Fibroblast of pulmonary artery (primary cell): Measurements from ENCODE around the gene SRSF7.
"Not testable (repeated sequence)": the region's sequence is repeated elsewhere in the genome, so short reads cannot be mapped to it uniquely, and the experiment has no call there.

ENCODE experiments used
- DNase-seq: peaks from one replicate; pipeline ENCODE4 v3.0.0-alpha.2; 2010; ENCODE audit warnings: low read depth
- H3K4me3 ChIP-seq: replicated peaks from 2 replicates; pipeline ENCODE4 v1.5.1; 2011; ENCODE audit warnings: low read depth, mild to moderate bottlenecking, control low read depth, low read length, moderate library complexity
- TF ChIP-seq, protein P1 (sequence below): IDR thresholded peaks from 2 replicates; pipeline ENCODE4 v1.5.1; 2011; ENCODE audit warnings: mild to moderate bottlenecking, control low read depth, low read length, inconsistent platforms; ENCODE audit errors: missing control alignments

The SRSF7 gene

DNA sequence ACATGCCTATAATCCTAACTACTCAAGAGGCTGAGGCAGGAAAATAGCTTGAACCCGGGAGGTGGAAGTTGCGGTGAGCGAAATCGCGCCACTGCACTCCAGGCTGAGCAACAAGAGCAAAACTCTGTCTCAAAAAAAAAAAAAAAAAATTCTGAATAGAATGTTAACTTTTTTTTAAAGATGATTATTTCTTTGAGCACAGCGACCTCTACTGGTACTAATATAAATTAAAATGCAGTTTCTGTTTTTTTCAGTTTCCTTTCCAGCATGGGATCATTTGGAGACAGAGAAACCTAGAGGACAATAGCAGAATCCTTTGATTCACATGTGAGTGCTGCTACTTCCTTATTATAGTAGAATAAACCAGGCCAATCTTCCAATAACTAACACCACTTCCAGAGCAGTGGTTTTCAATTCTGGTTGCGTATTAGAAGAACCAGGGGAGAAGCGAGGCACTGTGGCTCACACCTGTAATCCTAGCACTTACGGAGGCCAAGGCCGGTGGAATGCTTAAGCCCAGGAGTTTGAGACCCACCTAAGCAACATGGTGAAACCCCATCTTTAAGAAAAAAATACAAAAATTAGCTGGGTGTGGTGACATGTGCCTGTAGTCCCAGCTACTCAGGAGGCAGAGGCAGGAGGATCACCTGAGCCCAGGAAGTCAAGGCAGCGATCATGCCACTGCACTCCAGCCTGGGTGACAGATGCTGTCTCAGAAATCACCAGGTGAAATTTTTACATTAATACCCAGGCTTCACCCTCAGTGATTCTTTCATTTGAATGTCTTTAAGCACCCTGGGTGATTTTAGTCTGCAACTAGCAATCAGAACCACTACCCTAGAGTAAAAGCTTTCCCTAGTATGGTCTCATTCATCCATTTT, 10.1 kb downstream of the SRSF7 start:
- DNase-seq, result peak; percentile 73
- H3K4me3 ChIP-seq, result no peak overlapping the region
- TF ChIP-seq, protein P1, sequence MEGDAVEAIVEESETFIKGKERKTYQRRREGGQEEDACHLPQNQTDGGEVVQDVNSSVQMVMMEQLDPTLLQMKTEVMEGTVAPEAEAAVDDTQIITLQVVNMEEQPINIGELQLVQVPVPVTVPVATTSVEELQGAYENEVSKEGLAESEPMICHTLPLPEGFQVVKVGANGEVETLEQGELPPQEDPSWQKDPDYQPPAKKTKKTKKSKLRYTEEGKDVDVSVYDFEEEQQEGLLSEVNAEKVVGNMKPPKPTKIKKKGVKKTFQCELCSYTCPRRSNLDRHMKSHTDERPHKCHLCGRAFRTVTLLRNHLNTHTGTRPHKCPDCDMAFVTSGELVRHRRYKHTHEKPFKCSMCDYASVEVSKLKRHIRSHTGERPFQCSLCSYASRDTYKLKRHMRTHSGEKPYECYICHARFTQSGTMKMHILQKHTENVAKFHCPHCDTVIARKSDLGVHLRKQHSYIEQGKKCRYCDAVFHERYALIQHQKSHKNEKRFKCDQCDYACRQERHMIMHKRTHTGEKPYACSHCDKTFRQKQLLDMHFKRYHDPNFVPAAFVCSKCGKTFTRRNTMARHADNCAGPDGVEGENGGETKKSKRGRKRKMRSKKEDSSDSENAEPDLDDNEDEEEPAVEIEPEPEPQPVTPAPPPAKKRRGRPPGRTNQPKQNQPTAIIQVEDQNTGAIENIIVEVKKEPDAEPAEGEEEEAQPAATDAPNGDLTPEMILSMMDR, result peak; percentile 43

DNA sequence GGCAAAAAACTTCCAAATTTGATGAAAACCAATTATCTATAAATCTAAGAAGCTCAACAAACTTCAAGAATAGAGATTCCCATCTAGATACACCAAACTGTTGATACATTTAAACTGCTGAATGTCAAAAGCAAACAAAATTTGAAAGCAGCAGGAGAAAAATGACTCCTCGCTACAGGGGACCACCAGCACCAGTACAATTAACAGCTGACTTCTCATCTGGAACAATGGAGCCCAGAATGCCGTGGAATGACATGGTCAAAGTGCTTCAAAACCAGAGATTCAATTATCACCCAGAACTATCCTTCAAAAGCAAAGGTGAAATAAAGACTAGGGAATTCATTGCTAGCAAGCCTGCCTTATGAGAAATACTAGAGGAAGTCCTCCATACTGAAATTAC, 11.6 kb downstream of the SRSF7 start:
- TF ChIP-seq, protein P1, result no peak
- H3K4me3 ChIP-seq, result no peak overlapping the region
- DNase-seq, result no peak

DNA sequence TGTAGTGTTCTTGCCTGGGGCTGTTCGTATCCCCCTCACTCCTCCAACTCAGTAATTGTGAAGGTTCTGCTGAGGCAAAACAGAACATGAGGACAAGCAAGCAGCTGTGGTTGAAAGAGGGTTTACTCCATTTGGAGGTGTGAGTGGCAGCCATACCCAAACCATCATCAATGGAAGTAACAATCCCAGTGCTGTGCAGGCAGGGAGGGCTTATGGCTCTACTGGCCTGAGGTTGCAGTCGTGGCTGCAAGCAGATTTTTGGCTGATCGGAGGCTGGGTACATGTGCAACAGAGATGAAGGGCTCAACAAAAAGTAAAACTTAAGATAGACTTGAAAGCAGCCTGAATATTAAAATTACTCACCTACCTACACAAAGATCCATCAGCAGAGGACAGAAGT, 13.2 kb downstream of the SRSF7 start:
- TF ChIP-seq, protein P1, result no peak
- no peak for DNase-seq
- H3K4me3 ChIP-seq, result no peak overlapping the region

DNA sequence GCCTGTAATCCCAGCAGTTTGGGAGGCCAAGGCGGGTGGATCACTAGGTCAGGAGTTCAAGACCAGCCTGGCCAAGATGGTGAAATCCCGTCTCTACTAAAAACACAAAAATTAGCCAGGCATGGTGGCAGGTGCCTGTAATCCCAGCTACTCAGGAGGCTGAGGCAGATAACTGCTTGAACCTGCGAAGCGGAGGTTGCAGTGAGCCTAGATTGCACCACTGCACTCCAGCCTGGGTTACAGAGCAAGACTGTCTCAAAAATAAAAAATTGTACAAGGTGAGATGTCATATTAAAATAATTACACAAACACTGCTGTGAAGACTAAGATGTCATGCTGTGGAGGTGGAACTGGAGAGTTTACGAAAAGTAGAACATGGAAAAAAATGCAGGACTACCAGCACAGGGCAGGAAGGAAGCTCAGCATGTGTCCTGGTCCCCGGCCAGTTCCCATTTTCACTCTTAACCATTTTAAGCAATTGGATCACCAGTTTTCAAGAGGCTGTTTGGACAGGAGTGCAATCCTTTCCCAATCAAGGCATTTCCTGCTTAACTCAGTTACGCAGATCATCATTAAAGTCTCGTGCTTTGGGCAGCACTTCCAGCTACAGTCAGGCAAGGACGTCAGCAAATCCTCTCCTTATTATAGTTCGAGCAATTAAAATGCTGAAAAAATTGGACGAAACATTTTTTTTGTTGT, 14.0 kb downstream of the SRSF7 start:
- peak; percentile 38 for DNase-seq
- not testable (repeated sequence) for H3K4me3 ChIP-seq

DNA sequence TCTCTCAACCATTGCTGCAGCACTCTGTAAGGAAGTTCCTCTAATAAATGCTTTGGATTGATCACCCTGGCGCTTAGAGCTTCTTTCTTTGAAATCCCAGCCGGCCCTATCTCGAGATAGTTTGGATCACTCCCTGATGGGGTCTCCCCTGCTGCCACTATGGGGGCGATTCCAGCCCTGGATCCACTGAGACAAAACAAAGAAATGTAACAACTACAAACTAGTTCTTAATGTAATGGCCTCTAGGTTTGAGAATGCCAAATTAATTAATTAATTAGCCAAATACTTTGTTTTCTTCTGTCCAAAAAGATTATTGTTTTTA, 15.2 kb downstream of the SRSF7 start:
- TF ChIP-seq, protein P1, result no peak
- DNase-seq, result no peak
- H3K4me3 ChIP-seq, result no peak overlapping the region

DNA sequence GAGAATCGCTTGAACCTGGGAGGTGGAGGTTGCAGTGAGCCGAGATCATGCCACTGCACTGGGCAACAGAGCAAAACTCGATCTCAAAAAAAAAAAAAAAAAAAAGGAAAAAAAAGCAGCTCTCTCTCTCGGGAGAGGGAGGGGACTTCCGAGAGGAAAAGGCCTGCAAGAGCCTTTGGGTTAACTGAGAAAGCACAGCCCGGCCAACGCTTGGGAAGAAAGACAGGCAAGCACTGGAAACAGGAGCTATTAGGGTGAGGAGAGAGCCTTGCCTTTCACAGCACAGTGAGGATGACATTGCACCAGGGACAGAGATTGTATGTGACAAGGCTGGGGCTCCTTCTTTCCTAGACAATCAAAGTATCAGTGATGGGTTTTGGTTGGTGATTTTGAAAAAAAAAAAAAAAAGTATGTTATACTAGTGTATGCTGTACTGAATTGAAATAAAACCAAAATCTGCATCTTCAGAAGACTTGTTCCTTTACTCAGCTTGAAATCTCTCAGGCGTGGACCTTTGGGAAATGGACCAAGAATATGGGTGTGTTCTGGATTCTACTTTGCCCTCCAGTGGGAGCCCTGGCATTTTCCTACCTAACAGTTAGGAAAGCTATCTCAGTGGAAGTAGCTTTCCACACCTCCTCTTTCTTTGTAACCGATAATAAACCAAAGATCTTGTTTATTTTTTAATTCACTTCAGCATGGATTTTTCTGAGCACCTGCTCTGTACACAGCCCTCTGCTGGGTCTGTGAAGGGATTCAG, 16.7 kb downstream of the SRSF7 start:
- no peak overlapping the region for H3K4me3 ChIP-seq
- no peak for DNase-seq
- TF ChIP-seq, protein P1, result no peak

DNA sequence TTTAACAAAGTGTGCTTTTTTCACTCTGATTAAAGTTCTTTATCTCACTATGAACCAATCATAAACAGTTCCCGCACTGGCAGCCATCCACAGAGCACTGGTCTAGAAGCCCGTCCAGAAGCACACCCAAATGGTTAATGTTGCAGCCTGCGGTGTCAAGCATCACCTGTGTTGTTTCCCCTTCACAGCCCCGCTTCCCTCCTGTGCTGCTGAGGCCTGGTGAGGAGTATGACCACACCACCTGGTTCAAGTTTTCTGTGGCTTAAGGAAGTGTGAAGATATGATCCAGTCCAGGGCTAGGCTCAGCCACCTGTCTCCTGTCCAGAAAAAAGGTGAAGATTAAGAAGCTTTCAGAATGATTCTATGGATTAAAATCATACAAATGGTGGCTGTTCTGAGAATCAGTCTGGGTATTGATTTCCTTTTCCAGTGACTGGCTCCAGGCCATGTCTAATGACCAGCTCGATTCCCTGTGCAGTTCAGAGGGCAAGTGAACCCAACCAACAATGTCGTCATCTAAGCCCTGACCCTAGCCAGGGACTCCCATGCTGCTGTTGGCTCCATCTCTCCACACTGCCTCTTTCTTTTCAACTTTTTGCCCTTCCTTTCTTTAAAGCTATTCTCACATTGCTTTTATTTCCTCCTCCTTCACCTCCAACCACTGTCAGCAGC, 17.7 kb downstream of the SRSF7 start:
- TF ChIP-seq, protein P1, result no peak
- H3K4me3 ChIP-seq, result no peak overlapping the region
- DNase-seq, result no peak
